Cardiac muscle cell (in vitro differentiated cells and primary cell): ENCODE results near the gene CTTNBP2NL. TPM values are rescaled to one million over a fixed set of nuclear protein-coding genes. Genes with fewer than 3 reads are reported as not detected.

ENCODE experiments used
- DNase-seq, 2 donors: peaks; one replicate each; pipeline versions ENCODE4 v3.0.0 to v3.0.0-alpha.2; 2010 to 2017; ENCODE audit warnings: low read depth in 1 of 2, low spot score in 1 of 2
- H3K27ac ChIP-seq: fragments of 200-600 bp; sonication (generic); 2 replicates; pipeline ENCODE4 v1.5.1; 2016
- H3K27me3 ChIP-seq: fragments of 200-600 bp; sonication (generic); 2 replicates; pipeline ENCODE4 v1.6.0; 2016; ENCODE audit warnings: control low read depth
- H3K36me3 ChIP-seq: fragments of 200-600 bp; sonication (generic); 2 replicates; pipeline ENCODE4 v1.5.1; 2016; ENCODE audit warnings: control low read depth
- H3K4me1 ChIP-seq: fragments of 200-600 bp; sonication (generic); 2 replicates; pipeline ENCODE4 v1.8.1; 2017; ENCODE audit warnings: low read depth, mild to moderate bottlenecking, mixed run types
- H3K4me3 ChIP-seq: fragments of 200-600 bp; sonication (generic); 2 replicates; pipeline ENCODE4 v1.5.1; 2016; ENCODE audit warnings: mild to moderate bottlenecking
- H3K9me3 ChIP-seq: fragments of 200-600 bp; sonication (generic); 2 replicates; pipeline ENCODE4 v1.5.1; 2017; ENCODE audit warnings: low read depth, mild to moderate bottlenecking, control low read depth
- polyA plus RNA-seq: library from polyadenylated mRNA; unstranded; fragments of >200 nt; fragmentation: Nextera tagmentation; extraction: Ambion mirVana; gene quantifications from 2 replicates; pipeline ENCODE4 v1.2.1, GENCODE V29; 2016
- total RNA-seq: library from RNA; depleted of rRNA; stranded (reverse); fragments of >200 nt; gene quantifications from 2 replicates; pipeline ENCODE4 v1.2.3, GENCODE V29; 2016
- TF ChIP-seq, protein P1 (sequence below): IDR thresholded peaks from 2 replicates; pipeline ENCODE4 v1.5.1; 2012; ENCODE audit warnings: low read depth, mild to moderate bottlenecking, low read length

The CTTNBP2NL gene
- total and polyA plus RNA-seq, 2 experiments from 2014 or later = 9.2 to 13.1 TPM

DNA sequence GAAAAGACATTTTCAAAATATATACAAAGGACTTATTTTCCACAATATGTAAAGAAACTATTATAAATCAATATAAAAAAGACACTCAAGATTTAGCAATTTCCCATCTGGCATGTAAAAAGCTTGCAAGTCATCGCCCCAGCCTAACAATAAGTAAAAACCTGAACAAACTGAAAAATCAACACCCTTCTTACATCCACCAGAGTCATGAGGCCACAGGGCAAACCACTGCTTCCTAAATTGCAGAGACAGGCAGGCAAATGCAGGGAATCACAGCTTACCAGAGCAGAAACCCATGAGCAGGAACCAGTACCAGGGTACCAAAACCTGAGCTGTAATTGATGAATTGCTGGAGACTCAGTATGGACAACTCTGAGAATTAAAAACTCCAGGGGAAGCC is 96.1 kb downstream of the CTTNBP2NL start:
- no peak for DNase-seq
- Histone ChIP-seq H3K4me1 (no peaks in the 10 kb centered on the region), H3K27ac (no peak overlapping the region), H3K36me3 (no peaks in the 10 kb centered on the region), H3K27me3 (peaks cover 5% of the 10 kb centered on the region), H3K9me3 (no peaks in the 10 kb centered on the region), H3K4me3 (no peak overlapping the region)
- TF ChIP-seq, protein P1, sequence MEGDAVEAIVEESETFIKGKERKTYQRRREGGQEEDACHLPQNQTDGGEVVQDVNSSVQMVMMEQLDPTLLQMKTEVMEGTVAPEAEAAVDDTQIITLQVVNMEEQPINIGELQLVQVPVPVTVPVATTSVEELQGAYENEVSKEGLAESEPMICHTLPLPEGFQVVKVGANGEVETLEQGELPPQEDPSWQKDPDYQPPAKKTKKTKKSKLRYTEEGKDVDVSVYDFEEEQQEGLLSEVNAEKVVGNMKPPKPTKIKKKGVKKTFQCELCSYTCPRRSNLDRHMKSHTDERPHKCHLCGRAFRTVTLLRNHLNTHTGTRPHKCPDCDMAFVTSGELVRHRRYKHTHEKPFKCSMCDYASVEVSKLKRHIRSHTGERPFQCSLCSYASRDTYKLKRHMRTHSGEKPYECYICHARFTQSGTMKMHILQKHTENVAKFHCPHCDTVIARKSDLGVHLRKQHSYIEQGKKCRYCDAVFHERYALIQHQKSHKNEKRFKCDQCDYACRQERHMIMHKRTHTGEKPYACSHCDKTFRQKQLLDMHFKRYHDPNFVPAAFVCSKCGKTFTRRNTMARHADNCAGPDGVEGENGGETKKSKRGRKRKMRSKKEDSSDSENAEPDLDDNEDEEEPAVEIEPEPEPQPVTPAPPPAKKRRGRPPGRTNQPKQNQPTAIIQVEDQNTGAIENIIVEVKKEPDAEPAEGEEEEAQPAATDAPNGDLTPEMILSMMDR = no peak

DNA sequence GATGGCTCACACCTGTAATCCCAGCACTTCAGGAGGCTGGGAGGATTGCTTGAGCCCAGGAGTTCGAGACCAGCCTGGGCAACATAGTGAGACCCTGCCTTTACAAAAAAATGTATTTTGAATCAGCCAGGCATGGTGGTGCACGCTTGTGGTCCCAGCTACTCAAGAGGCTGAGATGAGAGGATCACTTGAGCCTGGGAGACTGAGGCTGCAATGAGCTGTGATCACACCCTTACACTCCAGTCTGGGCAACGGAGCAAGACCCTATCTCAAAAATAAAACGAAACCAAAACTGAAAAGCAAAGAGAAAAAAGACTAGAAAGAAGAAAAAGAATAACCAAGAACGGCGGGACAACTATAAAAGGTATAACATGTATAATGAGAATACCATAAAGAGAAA is 97.3 kb downstream of the CTTNBP2NL start:
- no peak for DNase-seq
- H3K4me3 ChIP-seq = no peak overlapping the region
- no peaks in the 10 kb centered on the region for H3K36me3 ChIP-seq
- peaks cover 10% of the 10 kb centered on the region for H3K27me3 ChIP-seq
- TF ChIP-seq, protein P1 = no peak
- H3K9me3 ChIP-seq = no peaks in the 10 kb centered on the region
- H3K4me1 ChIP-seq = no peaks in the 10 kb centered on the region
- H3K27ac ChIP-seq = no peak overlapping the region

DNA sequence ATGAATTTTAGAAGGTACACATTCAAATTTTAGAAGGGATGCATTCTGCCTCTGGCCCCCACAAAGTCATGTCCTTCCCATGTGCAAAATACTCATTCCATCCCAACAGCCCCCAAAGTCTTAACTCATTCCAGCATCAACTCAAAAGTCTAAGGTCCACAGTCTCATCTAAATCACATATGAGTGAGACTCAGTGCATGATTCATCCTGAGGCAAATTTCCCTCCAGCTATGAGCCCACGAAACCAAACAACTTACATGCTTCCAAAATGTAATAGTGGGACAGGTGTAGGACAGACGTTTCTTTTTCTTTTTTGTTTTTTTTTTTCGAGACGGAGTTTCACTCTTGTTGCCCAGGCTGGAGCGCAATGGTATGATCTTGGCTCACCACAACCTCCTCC is 100.3 kb downstream of the CTTNBP2NL start:
- TF ChIP-seq, protein P1 = no peak

DNA sequence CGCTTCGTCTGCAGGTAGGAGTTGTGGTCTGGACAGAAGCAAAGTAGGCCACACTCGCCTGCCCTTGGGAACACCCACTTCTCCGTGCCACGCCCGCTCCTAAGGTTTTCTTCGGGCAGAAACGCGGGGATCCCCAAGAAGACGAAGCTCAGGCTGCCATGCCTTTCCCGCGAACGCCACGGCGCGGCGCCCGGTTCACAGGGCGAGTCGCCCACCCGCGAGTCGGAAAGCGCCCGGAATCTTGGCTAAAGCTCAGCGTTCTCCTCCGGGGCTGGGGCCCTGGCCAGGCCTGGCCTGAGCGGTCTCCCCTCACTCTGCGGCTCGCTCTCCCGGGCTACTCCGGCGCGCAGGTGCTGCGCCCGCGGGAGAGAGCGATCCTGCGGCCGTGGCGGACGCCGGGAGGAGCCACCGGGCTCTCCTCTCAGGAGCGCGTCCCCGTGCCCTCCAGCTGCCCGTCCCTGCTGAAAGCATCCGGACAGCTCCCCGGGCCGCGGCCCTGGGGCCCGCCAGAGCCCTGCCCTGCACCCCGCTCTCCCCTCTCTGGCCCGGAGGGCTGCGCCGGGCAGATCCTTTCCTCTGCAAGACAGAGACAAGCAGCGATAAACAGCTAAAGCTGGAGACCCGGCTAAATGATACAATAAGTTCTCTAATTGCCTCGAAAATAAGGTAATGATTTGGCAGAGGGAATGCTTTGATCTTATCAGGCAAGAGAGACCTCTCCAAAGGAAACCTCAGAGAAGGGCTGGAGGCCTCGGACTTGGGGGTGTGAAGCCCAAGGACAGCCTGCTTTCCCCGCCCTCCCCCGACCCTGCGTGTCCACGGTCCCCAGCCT is 106.0 kb downstream of the CTTNBP2NL start:
- peak; percentile 80 to 86 for DNase-seq
- H3K9me3 ChIP-seq = no peaks in the 10 kb centered on the region
- H3K4me3 ChIP-seq = peak overlapping the region; percentile 37
- no peaks in the 10 kb centered on the region for H3K36me3 ChIP-seq
- H3K27ac ChIP-seq = no peak overlapping the region
- H3K4me1 ChIP-seq = no peaks in the 10 kb centered on the region
- TF ChIP-seq, protein P1 = peak; percentile 95
- peaks cover 74% of the 10 kb centered on the region for H3K27me3 ChIP-seq

More for the DNA sequence above, 100.3 kb downstream of the CTTNBP2NL start:
- Histone ChIP-seq H3K27me3 (peaks cover 38% of the 10 kb centered on the region), H3K36me3 (no peaks in the 10 kb centered on the region), H3K4me1 (no peaks in the 10 kb centered on the region), H3K9me3 (no peaks in the 10 kb centered on the region), H3K4me3 (no peak overlapping the region), H3K27ac (no peak overlapping the region)
- DNase-seq = no peak

DNA sequence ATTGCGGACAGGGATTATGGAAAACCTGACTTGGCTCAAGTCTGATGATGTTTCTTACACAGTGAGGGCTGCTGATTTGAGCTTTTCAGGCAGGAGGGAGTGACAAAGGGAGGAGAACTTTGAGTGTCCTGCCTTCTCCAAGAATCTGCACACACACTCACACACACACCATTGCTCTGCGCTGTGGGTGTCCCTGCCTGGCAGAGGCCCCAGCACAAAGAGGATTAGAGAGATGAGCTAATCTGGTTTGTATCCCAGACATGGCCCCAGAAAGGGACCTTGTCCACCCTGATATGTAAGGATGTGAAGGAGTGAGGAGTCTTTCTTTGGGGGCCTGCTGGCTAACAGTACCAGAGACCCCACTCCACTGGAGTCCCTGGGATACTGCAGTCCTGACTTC is 106.8 kb downstream of the CTTNBP2NL start:
- H3K27me3 ChIP-seq = peaks cover 78% of the 10 kb centered on the region
- TF ChIP-seq, protein P1 = no peak
- no peaks in the 10 kb centered on the region for H3K36me3 ChIP-seq
- DNase-seq = peak in 1 of 2 donors; percentile 48
- H3K4me3 ChIP-seq = no peak overlapping the region
- no peaks in the 10 kb centered on the region for H3K4me1 ChIP-seq
- no peak overlapping the region for H3K27ac ChIP-seq
- no peaks in the 10 kb centered on the region for H3K9me3 ChIP-seq
